HUES6 (cell line): ENCODE data around the gene RELN.
"Not testable (repeated sequence)": the region's sequence is repeated elsewhere in the genome, so short reads cannot be mapped to it uniquely, and the experiment has no call there.

Experiments
- H3K27ac ChIP-seq: 2 replicates; pipeline ENCODE4 v1.7.0; 2013; ENCODE audit warnings: low read depth, mild to moderate bottlenecking, low read length, inconsistent platforms
- H3K27me3 ChIP-seq: 2 replicates; pipeline ENCODE4 v1.6.1; 2013; ENCODE audit warnings: low read length; ENCODE audit not compliant: control insufficient read depth, insufficient read depth
- H3K36me3 ChIP-seq: 2 replicates; pipeline ENCODE4 v1.6.1; 2013; ENCODE audit warnings: low read length; ENCODE audit not compliant: control insufficient read depth, insufficient read depth
- H3K4me1 ChIP-seq: 2 replicates; pipeline ENCODE4 v1.6.1; 2013; ENCODE audit warnings: low read length; ENCODE audit not compliant: control insufficient read depth, insufficient read depth
- H3K4me3 ChIP-seq: 2 replicates; pipeline ENCODE4 v1.5.1; 2013; ENCODE audit warnings: low read depth, low read length
- H3K9ac ChIP-seq: one replicate; pipeline ENCODE4 v1.6.1; 2013; ENCODE audit warnings: mild to moderate bottlenecking, low read length
- H3K9me3 ChIP-seq: 2 replicates; pipeline ENCODE4 v1.6.1; 2013; ENCODE audit warnings: low read depth, low read length; ENCODE audit not compliant: control insufficient read depth, insufficient read depth

The RELN gene

GRCh38 chr7:103784646-103785286, 204.7 kb downstream of the RELN start:
- H3K9ac ChIP-seq = no peak overlapping the region
- H3K27me3 ChIP-seq = no peaks in the 10 kb centered on the region
- no peak overlapping the region for H3K4me3 ChIP-seq
- no peak overlapping the region for H3K27ac ChIP-seq
- H3K36me3 ChIP-seq = no peaks in the 10 kb centered on the region
- no peaks in the 10 kb centered on the region for H3K4me1 ChIP-seq
- H3K9me3 ChIP-seq = no peaks in the 10 kb centered on the region

GRCh38 chr7:103781409-103781808, 208.0 kb downstream of the RELN start:
- no peaks in the 10 kb centered on the region for H3K9me3 ChIP-seq
- no peaks in the 10 kb centered on the region for H3K27me3 ChIP-seq
- H3K4me3 ChIP-seq = no peak overlapping the region
- H3K9ac ChIP-seq = no peak overlapping the region
- no peak overlapping the region for H3K27ac ChIP-seq
- H3K36me3 ChIP-seq = no peaks in the 10 kb centered on the region
- H3K4me1 ChIP-seq = no peaks in the 10 kb centered on the region

GRCh38 chr7:103780561-103780960, 208.9 kb downstream of the RELN start:
- H3K4me3 ChIP-seq, H3K27ac ChIP-seq, H3K4me1 ChIP-seq, H3K9ac ChIP-seq, H3K27me3 ChIP-seq, H3K36me3 ChIP-seq, H3K9me3 ChIP-seq: not testable (repeated sequence)

- Histone ChIP-seq H3K27ac (no peak overlapping the region), H3K9me3 (no peaks in the 10 kb centered on the region), H3K36me3 (no peaks in the 10 kb centered on the region), H3K4me3 (no peak overlapping the region), H3K27me3 (no peaks in the 10 kb centered on the region), H3K4me1 (no peaks in the 10 kb centered on the region), H3K9ac (no peak overlapping the region)
These were observed 212.0 kb downstream of the RELN start for GRCh38 chr7:103777440-103777839.

- 0 out of 2 replicates have a peak, but pooled peaks cover 4% of the 10 kb centered on the region for H3K4me1 ChIP-seq
- H3K27ac ChIP-seq = no peak overlapping the region
- no peak overlapping the region for H3K4me3 ChIP-seq
These were observed 215.7 kb downstream of the RELN start for GRCh38 chr7:103773726-103774125.

DNA sequence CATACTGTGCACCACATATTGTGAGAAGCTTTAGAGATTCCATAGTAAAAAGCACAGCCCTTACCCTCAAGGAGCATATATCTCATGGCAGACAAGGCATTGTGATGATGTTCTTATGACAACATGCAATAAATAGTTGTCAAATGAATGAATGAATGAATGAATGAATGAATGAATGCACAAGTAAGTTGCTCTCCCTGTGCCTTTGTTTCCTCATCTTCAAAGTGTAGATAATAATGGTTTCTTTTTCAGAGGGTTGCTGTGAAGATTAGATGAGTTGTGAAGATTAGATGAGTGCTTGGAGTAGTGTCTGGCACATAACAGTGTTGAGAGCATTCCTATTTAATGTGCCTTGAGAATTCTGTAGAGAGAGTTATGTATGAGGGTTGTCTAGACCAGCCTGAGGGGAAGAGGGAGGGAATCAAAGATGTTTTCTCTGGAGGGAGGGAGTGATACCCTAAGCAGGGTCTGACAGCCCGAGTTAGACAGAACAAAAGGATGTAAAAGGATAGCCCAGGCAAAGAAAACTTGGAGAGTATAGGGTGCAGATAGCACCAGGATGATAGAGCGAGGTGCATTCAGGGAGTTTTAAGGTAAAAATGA, 217.2 kb downstream of the RELN start:
- H3K27me3 ChIP-seq = no peaks in the 10 kb centered on the region
- no peak overlapping the region for H3K9ac ChIP-seq
- H3K9me3 ChIP-seq = no peaks in the 10 kb centered on the region
- 0 out of 2 replicates have a peak, but pooled peaks cover 4% of the 10 kb centered on the region for H3K4me1 ChIP-seq
- H3K27ac ChIP-seq = no peak overlapping the region
- H3K36me3 ChIP-seq = no peaks in the 10 kb centered on the region
- H3K4me3 ChIP-seq = no peak overlapping the region

More at GRCh38 chr7:103773726-103774125, 215.7 kb downstream of the RELN start:
- Histone ChIP-seq H3K9me3 (no peaks in the 10 kb centered on the region), H3K9ac (no peak overlapping the region), H3K27me3 (no peaks in the 10 kb centered on the region), H3K36me3 (no peaks in the 10 kb centered on the region)

DNA sequence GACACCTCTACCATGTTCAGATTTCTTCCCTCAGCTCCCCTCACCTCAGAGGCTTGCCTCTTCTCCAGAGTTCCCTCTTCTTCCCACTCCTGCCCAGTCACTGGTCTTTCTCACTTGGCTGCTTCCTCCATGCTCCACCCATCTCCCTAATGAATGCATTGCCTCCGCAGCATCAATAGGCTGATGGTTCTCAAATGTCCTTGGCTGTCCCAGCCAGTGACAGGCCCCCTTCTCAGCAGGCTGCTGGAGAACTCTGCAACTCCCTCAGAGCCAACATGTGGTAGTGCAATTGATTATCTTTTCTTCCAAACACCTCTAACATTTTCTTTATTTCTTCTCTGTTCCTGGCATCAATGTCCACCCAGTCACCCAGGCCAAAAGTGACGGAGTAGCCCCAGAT, 218.2 kb downstream of the RELN start:
- Histone ChIP-seq H3K27ac (no peak overlapping the region), H3K9ac (no peak overlapping the region), H3K4me1 (0 out of 2 replicates have a peak, but pooled peaks cover 4% of the 10 kb centered on the region), H3K36me3 (no peaks in the 10 kb centered on the region), H3K4me3 (no peak overlapping the region), H3K27me3 (no peaks in the 10 kb centered on the region), H3K9me3 (no peaks in the 10 kb centered on the region)

DNA sequence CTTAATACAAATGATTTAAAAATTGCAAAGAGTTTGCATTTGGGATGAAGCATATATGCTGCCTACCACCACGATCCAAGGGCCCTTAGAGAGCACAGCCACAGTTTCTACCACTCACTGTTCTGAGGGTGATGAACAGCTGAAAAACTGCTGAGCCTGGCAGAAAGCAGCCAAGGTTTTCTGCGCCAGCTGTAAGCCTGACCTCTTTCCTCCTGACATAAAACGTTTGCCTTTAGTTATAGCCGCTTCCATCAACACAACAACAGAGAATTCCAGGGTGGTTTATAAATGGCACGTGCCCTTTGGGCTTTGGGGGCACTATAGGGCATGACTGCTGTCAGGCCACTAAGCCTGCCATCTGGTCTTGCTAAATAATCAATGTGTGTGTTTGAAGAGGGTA, 222.8 kb downstream of the RELN start:
- Histone ChIP-seq H3K9me3 (no peaks in the 10 kb centered on the region), H3K4me1 (0 out of 2 replicates have a peak, but pooled peaks cover 7% of the 10 kb centered on the region), H3K9ac (no peak overlapping the region), H3K27me3 (no peaks in the 10 kb centered on the region), H3K36me3 (no peaks in the 10 kb centered on the region), H3K4me3 (no peak overlapping the region), H3K27ac (no peak overlapping the region)

- no peaks in the 10 kb centered on the region for H3K27me3 ChIP-seq
- H3K9me3 ChIP-seq = no peaks in the 10 kb centered on the region
- H3K4me1 ChIP-seq = 0 out of 2 replicates have a peak, but pooled peaks cover 3% of the 10 kb centered on the region
- no peak overlapping the region for H3K27ac ChIP-seq
- no peak overlapping the region for H3K9ac ChIP-seq
- no peaks in the 10 kb centered on the region for H3K36me3 ChIP-seq
- H3K4me3 ChIP-seq = no peak overlapping the region
These were observed 223.6 kb downstream of the RELN start for GRCh38 chr7:103765901-103766300.

- no peak overlapping the region for H3K4me3 ChIP-seq
- H3K27ac ChIP-seq = no peak overlapping the region
- H3K27me3 ChIP-seq = no peaks in the 10 kb centered on the region
- no peaks in the 10 kb centered on the region for H3K9me3 ChIP-seq
- H3K9ac ChIP-seq = no peak overlapping the region
- H3K36me3 ChIP-seq = no peaks in the 10 kb centered on the region
- H3K4me1 ChIP-seq = 0 out of 2 replicates have a peak, but pooled peaks cover 3% of the 10 kb centered on the region
These were observed 224.6 kb downstream of the RELN start for GRCh38 chr7:103764901-103765300.

GRCh38 chr7:103762877-103763276, 226.6 kb downstream of the RELN start:
- Histone ChIP-seq H3K4me1 (0 out of 2 replicates have a peak, but pooled peaks cover 3% of the 10 kb centered on the region), H3K27me3 (no peaks in the 10 kb centered on the region), H3K9ac (no peak overlapping the region), H3K9me3 (no peaks in the 10 kb centered on the region), H3K36me3 (no peaks in the 10 kb centered on the region), H3K4me3 (no peak overlapping the region), H3K27ac (no peak overlapping the region)
